Measurements from ENCODE around the gene PCDHGB4.
"Not testable (repeated sequence)": the region's sequence is repeated elsewhere in the genome, so short reads cannot be mapped to it uniquely, and the experiment has no call there.

GRCh38 chr5:141414548-141415274 lies 27.2 kb downstream of the PCDHGB4 start:
- not testable (repeated sequence) for TF ChIP-seq CTCF (conservative IDR thresholded peaks at IDR 0.05); EZH2 (IDR thresholded peaks at IDR 0.05; ENCODE audit: low read depth)

All from PC-9 (cell line).